Measurements from ENCODE around the gene TNFRSF4.

DNA sequence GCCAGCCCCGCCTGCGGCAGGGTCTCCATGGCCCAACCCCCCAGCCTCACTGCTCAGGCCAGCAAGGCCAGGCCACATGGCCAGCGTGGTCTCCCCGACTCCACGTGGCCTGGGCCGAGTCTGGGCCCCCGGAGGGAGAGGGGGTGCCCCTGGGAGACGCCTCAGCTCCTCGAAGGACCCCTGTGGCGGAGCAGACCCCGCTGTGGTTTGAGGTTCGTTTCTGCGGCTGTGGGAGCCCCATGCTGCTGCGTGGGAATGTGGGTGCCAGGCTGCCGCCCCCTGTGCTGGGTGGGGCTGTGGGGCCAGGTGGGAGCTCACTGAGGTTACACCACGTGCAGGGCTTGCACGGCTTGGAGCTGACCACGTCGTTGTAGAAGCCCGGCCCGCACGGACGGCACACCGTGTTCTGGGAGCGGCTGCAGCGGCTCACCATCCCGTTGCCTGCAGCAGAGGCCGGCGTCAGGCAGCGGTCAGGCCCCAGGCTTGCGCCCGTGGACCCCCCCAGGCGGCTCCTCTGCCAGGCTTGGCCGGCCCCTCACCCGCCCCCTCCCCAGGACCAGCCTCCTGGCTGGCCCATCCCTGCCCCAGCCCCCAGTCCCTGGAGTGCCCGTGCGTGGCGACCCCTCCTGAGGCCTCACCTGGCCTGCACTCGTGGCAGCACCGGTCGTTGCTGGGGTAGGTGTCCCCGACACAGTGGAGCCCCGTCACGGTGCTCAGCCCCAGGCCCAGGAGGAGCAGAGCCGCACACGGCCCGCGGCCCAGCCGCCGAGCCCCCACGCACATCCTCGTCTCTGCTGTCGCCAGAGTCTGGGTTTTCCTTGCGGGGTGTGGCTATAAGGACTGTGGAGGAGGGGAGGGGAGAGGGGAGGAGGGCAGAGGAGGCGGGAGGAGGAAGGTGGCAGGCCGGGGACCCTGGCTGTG, at the start of gene TNFRSF4:
- TF ChIP-seq, protein P1, sequence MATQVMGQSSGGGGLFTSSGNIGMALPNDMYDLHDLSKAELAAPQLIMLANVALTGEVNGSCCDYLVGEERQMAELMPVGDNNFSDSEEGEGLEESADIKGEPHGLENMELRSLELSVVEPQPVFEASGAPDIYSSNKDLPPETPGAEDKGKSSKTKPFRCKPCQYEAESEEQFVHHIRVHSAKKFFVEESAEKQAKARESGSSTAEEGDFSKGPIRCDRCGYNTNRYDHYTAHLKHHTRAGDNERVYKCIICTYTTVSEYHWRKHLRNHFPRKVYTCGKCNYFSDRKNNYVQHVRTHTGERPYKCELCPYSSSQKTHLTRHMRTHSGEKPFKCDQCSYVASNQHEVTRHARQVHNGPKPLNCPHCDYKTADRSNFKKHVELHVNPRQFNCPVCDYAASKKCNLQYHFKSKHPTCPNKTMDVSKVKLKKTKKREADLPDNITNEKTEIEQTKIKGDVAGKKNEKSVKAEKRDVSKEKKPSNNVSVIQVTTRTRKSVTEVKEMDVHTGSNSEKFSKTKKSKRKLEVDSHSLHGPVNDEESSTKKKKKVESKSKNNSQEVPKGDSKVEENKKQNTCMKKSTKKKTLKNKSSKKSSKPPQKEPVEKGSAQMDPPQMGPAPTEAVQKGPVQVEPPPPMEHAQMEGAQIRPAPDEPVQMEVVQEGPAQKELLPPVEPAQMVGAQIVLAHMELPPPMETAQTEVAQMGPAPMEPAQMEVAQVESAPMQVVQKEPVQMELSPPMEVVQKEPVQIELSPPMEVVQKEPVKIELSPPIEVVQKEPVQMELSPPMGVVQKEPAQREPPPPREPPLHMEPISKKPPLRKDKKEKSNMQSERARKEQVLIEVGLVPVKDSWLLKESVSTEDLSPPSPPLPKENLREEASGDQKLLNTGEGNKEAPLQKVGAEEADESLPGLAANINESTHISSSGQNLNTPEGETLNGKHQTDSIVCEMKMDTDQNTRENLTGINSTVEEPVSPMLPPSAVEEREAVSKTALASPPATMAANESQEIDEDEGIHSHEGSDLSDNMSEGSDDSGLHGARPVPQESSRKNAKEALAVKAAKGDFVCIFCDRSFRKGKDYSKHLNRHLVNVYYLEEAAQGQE (IDR thresholded peaks at IDR 0.05), result no peak
- TF ChIP-seq, protein P2, sequence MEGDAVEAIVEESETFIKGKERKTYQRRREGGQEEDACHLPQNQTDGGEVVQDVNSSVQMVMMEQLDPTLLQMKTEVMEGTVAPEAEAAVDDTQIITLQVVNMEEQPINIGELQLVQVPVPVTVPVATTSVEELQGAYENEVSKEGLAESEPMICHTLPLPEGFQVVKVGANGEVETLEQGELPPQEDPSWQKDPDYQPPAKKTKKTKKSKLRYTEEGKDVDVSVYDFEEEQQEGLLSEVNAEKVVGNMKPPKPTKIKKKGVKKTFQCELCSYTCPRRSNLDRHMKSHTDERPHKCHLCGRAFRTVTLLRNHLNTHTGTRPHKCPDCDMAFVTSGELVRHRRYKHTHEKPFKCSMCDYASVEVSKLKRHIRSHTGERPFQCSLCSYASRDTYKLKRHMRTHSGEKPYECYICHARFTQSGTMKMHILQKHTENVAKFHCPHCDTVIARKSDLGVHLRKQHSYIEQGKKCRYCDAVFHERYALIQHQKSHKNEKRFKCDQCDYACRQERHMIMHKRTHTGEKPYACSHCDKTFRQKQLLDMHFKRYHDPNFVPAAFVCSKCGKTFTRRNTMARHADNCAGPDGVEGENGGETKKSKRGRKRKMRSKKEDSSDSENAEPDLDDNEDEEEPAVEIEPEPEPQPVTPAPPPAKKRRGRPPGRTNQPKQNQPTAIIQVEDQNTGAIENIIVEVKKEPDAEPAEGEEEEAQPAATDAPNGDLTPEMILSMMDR (IDR thresholded peaks at IDR 0.05; ENCODE audit: low read depth, low read length, missing input control), result no peak
- no peak for TF ChIP-seq RAD21 (IDR thresholded peaks at IDR 0.05)
- TF ChIP-seq, protein P3, sequence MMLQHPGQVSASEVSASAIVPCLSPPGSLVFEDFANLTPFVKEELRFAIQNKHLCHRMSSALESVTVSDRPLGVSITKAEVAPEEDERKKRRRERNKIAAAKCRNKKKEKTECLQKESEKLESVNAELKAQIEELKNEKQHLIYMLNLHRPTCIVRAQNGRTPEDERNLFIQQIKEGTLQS (IDR thresholded peaks at IDR 0.05), result no peak
- no peak for TF ChIP-seq RXRA (IDR thresholded peaks at IDR 0.05)
- TF ChIP-seq GABPA (IDR thresholded peaks at IDR 0.05 in 1 of 2, conservative IDR thresholded peaks at IDR 0.05 in 1 of 2), result no peak
- no peak for TF ChIP-seq TAF1 (conservative IDR thresholded peaks at IDR 0.05)
- TF ChIP-seq, protein P4, sequence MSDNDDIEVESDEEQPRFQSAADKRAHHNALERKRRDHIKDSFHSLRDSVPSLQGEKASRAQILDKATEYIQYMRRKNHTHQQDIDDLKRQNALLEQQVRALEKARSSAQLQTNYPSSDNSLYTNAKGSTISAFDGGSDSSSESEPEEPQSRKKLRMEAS (IDR thresholded peaks at IDR 0.05), result no peak
- no peak for TF ChIP-seq YY1 (IDR thresholded peaks at IDR 0.05)
- TF ChIP-seq, protein P5, sequence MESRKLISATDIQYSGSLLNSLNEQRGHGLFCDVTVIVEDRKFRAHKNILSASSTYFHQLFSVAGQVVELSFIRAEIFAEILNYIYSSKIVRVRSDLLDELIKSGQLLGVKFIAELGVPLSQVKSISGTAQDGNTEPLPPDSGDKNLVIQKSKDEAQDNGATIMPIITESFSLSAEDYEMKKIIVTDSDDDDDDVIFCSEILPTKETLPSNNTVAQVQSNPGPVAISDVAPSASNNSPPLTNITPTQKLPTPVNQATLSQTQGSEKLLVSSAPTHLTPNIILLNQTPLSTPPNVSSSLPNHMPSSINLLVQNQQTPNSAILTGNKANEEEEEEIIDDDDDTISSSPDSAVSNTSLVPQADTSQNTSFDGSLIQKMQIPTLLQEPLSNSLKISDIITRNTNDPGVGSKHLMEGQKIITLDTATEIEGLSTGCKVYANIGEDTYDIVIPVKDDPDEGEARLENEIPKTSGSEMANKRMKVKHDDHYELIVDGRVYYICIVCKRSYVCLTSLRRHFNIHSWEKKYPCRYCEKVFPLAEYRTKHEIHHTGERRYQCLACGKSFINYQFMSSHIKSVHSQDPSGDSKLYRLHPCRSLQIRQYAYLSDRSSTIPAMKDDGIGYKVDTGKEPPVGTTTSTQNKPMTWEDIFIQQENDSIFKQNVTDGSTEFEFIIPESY (IDR thresholded peaks at IDR 0.05), result no peak
- TF ChIP-seq FOXA1 (IDR thresholded peaks at IDR 0.05), result no peak
- no peak for TF ChIP-seq SP1 (IDR thresholded peaks at IDR 0.05)
